ENCODE results near the gene VWCE.
"Not testable (repeated sequence)": the region's sequence is repeated elsewhere in the genome, so short reads cannot be mapped to it uniquely, and the experiment has no call there.

VWCE gene

GRCh38 chr11:61250796-61251765 lies 44.0 kb downstream of the VWCE start:
- DNase-seq = not testable (repeated sequence)

- DNase-seq = not testable (repeated sequence)
Observed at GRCh38 chr11:61249201-61249600, 45.9 kb downstream of the VWCE start.

DNA sequence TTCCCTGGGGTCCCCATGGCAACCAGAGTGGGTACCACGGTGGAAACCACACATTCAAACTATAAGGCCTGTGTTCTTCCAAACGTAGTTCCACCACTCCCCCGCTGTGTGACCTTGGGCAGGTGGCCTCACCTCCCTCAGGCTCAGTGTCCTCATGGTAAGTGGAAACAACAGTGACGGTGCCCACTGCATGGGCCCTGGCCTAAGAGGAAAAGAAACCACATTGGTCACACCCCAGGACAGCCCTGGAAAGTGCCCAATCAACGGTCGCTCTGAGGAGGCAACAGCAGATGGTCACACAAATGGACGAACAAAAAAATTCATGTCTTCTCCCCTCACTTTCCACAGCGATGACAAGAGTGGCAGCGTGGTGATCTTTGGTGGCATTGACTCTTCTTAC lies 47.0 kb downstream of the VWCE start:
- DNase-seq = not testable (repeated sequence)

- DNase-seq = not testable (repeated sequence)
Observed at GRCh38 chr11:61245284-61245964, 49.7 kb downstream of the VWCE start.

GRCh38 chr11:61241526-61241925 lies 53.6 kb downstream of the VWCE start:
- not testable (repeated sequence) for DNase-seq

DNA sequence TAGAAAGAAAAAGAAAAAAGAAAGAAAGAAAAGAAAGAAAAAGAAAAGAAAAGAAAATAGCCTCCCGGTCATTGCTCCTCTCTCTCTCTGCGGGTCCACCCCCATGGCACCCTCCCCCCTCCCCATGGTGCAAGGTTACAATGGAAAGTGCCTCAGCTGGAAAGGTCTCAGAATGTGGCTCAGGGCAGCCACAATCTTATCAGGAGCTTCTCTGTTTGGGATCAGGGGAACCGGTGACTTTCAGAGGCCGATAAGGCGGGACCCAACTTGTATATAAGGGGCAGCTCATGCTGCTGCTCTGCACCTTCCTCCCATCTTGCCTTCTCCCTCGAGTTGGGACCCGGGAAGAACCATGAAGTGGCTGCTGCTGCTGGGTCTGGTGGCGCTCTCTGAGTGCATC lies 54.2 kb downstream of the VWCE start, which contains the start of gene PGA5:
TSS of gene PGA5 (plus strand) at position 301 of the 400 bp plus-strand sequence. CDS start at position 353, 52 bp downstream.
- not testable (repeated sequence) for DNase-seq

DNA sequence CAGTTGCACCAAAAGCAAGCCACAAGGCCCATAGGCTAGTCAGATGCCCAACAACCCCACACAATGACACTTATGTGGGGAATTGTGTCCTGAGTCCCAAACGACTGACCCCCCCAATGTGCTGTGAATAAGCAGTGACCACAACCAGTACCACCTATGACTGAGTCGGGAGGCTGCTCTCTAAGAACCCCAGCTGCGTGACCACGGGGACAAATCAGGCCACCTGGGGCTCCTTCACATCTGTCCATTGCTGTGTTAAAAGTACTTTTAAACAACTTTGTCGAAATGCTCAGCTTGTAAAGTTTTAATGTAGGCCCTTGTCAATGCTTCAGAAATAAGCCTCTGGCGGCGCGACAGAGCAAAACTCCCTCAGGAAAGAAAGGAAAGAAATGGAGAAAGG lies 54.8 kb downstream of the VWCE start:
- DNase-seq = not testable (repeated sequence)

DNA sequence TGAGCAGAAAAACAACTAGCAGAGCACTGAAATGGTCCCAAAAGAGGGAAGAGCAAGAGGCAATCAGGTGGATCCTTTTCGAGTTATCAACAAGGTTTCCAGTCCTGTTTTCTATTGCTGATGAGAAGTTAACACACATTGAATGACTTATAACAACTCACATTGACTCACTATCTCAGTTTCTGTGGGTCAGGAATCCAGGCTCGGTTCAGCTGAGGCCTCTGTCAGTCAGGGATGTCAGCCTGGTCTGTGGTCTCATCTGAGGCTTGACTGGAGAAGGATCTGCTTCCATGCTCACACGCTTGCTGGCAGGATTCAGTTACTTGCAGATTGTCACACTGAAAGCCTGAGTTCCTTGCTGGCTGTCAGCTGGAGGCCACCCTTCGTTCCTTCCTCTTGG lies 58.0 kb downstream of the VWCE start:
- DNase-seq = not testable (repeated sequence)

DNA sequence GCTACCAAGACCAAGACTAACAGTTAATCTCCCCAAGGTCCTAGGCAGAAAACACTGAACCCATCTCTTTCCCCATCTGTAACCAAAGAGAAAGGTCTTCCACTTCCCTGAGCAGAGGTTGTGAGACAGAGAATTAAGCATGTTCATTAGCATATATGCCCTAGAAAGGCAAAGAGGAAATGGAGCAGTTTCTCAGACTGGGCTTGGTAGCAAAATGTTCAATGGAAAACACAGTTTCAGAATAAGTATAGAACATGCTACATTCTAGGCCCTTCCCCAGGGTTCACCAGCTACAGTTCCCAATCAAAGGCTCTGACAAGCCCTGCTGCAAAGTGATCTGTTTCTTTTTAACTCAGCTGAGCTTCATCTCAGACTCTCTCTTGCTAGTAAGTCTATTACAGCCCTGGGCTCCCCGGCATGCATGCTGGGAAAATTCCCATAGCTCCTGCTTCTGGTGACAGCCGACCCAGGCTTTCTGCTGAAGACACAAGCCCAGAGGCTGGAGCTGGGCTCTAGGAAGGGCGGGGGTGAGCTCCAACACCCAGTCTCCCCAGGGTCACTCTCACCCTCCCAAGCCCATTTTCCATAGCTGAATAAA lies 62.5 kb downstream of the VWCE start:
- DNase-seq = not testable (repeated sequence)

DNA sequence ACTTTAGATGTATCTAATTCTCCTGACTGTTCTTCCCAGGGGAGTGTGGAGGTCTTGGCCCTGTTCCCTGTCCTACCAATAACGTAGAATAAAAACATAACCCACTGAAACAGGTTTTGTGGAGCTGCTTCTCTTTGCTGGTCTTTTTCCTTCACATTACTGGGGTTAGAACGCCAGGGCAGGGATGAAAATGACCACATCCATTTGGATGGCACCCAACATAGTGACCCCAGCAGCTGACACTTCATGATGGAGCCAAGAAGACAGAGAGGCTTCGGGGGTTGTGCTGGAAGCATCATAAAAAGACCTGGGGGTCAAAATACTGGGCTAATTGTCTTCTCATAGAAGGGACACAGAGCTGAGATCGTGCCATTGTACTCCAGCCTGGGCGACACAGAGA lies 63.5 kb downstream of the VWCE start:
- DNase-seq = not testable (repeated sequence)

DNA sequence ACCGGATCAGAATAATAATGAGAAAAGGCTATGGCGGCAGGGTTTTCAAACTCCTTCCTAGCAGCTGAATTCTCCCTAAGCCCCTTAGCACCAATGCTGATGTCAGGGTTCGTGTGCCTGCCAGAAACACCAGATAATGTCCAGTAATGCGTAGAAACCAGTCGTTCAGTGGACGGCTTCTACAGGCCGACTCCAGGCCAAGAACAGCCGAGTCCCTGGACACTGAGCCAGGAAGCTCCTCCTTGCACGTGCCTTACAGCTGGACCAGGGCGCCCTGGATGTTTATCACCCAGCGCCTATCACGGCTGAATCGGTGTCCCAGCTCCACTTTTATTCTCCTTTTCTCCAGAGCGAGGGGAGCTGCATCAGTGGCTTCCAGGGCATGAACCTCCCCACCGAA lies 64.1 kb downstream of the VWCE start:
- DNase-seq = not testable (repeated sequence)

DNA sequence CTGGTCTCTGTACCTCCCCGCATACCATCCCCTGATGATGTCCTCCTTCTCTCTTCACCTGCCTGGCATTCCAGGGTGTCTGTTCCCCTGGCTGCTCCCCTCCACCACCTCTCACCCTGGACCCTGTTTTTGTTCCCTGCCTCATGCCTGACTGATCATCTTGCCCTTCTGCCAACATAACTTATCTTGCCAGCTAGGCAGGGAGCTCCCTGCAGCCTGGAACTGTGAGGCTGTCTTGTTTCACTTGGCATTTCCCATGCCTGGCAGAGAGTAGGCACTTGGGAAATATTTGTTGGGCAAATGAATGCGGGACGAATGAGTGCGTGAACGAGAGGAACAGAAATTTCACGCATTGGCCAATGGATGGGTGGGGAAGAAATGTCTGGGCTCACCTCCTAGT lies 65.7 kb downstream of the VWCE start:
- not testable (repeated sequence) for DNase-seq

DNA sequence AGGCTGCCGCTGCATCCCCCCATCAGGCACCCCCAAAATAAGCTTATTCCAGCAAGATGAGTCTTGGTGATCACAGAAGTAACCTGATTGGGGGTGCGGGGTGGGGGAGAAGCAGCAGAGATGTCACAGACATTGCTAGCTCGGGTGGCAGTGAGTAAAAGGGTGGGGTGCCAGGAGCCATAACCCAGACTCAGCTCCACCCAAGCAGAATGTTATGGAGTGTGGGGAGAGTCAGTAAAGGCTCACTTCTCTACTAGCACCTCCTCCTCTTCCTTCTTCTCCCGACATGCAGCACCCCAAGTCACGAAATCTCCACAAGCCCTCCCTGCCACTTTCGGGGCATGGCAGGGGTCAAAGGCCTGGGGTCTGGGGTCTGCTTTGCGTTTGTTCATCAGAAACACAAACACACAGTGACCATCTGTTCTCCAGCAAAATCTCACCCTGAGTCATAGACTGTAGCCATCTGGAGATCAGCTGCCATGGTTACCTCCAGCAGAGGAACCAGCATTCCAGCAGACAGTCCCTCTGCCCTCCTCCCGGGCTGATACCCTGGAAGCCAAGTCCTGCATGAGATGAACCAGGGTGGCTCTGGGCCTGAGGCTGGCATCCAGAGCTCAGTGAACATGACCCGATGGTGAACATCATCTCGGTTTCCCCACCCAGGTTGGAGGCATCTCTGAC lies 68.5 kb downstream of the VWCE start:
- not testable (repeated sequence) for DNase-seq

GRCh38 chr11:61222692-61223091 lies 72.4 kb downstream of the VWCE start:
- DNase-seq = not testable (repeated sequence)

DNA sequence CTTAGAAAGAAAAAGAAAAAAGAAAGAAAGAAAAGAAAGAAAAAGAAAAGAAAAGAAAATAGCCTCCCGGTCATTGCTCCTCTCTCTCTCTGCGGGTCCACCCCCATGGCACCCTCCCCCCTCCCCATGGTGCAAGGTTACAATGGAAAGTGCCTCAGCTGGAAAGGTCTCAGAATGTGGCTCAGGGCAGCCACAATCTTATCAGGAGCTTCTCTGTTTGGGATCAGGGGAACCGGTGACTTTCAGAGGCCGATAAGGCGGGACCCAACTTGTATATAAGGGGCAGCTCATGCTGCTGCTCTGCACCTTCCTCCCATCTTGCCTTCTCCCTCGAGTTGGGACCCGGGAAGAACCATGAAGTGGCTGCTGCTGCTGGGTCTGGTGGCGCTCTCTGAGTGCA lies 73.1 kb downstream of the VWCE start, which contains the start of gene PGA4:
TSS of gene PGA4 (plus strand) at position 301 of the 400 bp plus-strand sequence. CDS start at position 355, 54 bp downstream.
- DNase-seq = not testable (repeated sequence)

DNA sequence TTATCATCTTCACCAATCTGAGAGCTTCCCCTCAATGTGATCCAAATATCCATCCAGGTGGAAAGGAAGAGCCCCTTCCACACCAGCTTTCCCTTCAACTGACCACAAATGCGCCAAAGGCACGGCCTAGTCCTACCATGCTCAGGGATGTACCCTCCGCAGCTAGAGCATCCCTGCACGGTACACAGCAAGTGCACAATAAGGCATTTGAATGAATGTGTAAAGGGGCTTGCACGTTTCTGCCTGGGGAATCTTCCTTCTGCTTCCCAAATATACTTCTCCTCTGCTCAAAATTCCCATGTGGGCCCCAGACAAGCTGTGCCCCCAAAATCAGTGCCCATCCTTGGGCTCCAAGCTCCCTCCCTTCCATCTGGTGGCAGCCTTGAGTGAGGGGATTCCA lies 76.1 kb downstream of the VWCE start:
- DNase-seq = not testable (repeated sequence)

DNA sequence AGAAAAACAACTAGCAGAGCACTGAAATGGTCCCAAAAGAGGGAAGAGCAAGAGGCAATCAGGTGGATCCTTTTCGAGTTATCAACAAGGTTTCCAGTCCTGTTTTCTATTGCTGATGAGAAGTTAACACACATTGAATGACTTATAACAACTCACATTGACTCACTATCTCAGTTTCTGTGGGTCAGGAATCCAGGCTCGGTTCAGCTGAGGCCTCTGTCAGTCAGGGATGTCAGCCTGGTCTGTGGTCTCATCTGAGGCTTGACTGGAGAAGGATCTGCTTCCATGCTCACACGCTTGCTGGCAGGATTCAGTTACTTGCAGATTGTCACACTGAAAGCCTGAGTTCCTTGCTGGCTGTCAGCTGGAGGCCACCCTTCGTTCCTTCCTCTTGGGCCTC lies 76.8 kb downstream of the VWCE start:
- not testable (repeated sequence) for DNase-seq

DNA sequence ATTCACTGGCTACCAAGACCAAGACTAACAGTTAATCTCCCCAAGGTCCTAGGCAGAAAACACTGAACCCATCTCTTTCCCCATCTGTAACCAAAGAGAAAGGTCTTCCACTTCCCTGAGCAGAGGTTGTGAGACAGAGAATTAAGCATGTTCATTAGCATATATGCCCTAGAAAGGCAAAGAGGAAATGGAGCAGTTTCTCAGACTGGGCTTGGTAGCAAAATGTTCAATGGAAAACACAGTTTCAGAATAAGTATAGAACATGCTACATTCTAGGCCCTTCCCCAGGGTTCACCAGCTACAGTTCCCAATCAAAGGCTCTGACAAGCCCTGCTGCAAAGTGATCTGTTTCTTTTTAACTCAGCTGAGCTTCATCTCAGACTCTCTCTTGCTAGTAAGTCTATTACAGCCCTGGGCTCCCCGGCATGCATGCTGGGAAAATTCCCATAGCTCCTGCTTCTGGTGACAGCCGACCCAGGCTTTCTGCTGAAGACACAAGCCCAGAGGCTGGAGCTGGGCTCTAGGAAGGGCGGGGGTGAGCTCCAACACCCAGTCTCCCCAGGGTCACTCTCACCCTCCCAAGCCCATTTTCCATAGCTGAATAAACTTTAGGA lies 81.3 kb downstream of the VWCE start:
- not testable (repeated sequence) for DNase-seq

- not testable (repeated sequence) for DNase-seq
Observed at GRCh38 chr11:61212202-61212601, 82.9 kb downstream of the VWCE start.

DNA sequence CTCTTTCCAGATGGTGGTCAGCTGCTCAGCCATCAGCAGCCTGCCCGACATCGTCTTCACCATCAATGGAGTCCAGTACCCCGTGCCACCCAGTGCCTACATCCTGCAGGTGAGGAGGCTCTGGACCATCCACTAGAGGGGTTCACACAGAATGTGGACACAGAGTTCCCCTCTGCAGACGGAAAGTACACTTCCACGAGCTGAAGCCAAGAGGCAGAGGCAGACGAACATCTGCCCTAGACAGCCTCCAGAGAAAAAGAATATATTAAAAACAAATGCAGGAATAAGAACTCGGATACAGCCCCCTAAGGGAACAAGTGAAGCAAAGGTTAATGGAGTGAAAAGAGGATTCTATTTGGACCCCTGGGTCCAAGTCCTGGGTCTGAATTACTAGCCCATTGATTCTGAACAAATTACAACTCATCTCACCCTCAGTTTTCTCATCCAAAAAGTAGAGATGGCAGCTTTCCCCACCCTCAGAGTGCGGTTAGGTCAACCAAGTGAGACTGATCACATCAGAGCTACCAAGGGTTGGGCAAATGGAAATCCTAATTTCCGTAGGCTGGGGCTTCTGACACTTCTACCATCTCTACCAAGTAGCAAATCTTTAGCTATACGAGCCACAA lies 83.7 kb downstream of the VWCE start:
- DNase-seq = not testable (repeated sequence)

DNA sequence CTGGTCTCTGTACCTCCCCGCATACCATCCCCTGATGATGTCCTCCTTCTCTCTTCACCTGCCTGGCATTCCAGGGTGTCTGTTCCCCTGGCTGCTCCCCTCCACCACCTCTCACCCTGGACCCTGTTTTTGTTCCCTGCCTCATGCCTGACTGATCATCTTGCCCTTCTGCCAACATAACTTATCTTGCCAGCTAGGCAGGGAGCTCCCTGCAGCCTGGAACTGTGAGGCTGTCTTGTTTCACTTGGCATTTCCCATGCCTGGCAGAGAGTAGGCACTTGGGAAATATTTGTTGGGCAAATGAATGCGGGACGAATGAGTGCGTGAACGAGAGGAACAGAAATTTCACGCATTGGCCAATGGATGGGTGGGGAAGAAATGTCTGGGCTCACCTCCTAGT lies 84.5 kb downstream of the VWCE start:
- DNase-seq = not testable (repeated sequence)

Data from NCI-H1694 treated with DMSO at 0.1 percent for 48 hours (cell line).